ENCODE measurements around the gene EFCAB5. TPM values are rescaled to one million over a fixed set of nuclear protein-coding genes. Genes with fewer than 3 reads are reported as not detected.

EFCAB5 gene
- total RNA-seq, 1 donor from 2014 or later = 0.29 TPM

- Mint-ChIP-seq H3K27ac (no peak overlapping the region), H3K4me1 (ENCODE audit: unreplicated experiment) (no peaks in the 10 kb centered on the region), H3K27me3 (no peaks in the 10 kb centered on the region), H3K4me3 (no peak overlapping the region), H3K9me3 (peaks cover 10% of the 10 kb centered on the region), H3K36me3 (peaks cover 11% of the 10 kb centered on the region)
- DNase-seq (ENCODE audit: extremely low spot score, unreplicated experiment) = no peak
- no peak for TF ChIP-seq CTCF (conservative IDR thresholded peaks at IDR 0.05)
These were observed 34.5 kb upstream of the EFCAB5 start for GRCh38 chr17:29906969-29907368.

GRCh38 chr17:29909236-29910003 is 32.0 kb upstream of the EFCAB5 start:
- no peak overlapping the region for H3K4me3 Mint-ChIP-seq
- TF ChIP-seq CTCF (conservative IDR thresholded peaks at IDR 0.05) = no peak
- DNase-seq (ENCODE audit: extremely low spot score, unreplicated experiment) = no peak
- H3K27me3 Mint-ChIP-seq = no peaks in the 10 kb centered on the region
- peaks cover 11% of the 10 kb centered on the region for H3K36me3 Mint-ChIP-seq
- H3K9me3 Mint-ChIP-seq = peaks cover 10% of the 10 kb centered on the region
- H3K27ac Mint-ChIP-seq = peak overlapping the region; percentile 73
- H3K4me1 Mint-ChIP-seq (ENCODE audit: unreplicated experiment) = no peaks in the 10 kb centered on the region

DNA sequence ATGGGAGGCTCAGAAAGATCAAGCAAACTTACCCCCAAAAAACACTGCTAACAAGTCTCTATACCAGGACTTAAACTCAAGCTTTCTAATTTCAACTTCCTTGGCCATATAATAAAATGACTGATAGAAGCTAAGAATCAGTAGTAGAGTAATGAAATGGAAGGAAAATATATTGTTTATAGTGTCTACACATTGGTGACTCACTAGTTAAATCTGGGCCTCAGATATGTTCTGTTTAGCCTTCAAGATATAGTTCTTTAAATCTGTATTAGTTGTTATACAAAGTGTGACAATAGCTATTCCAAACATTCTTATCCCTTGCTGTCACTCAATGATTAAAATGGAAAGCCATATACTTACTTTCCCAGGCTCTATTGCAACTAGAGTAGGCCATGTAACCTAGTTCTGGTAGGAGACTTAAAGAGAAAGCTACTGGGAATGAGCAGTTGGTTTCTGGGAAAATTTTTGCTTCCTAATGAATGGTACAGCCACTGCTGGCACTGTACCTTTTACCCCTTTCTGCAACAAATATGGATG is 29.7 kb upstream of the EFCAB5 start:
- TF ChIP-seq CTCF (conservative IDR thresholded peaks at IDR 0.05) = no peak
- H3K4me3 Mint-ChIP-seq = no peak overlapping the region
- H3K4me1 Mint-ChIP-seq (ENCODE audit: unreplicated experiment) = no peaks in the 10 kb centered on the region
- no peak for DNase-seq (ENCODE audit: extremely low spot score, unreplicated experiment)
- no peak overlapping the region for H3K27ac Mint-ChIP-seq
- peaks cover 9% of the 10 kb centered on the region for H3K36me3 Mint-ChIP-seq
- no peaks in the 10 kb centered on the region for H3K27me3 Mint-ChIP-seq
- no peaks in the 10 kb centered on the region for H3K9me3 Mint-ChIP-seq

DNA sequence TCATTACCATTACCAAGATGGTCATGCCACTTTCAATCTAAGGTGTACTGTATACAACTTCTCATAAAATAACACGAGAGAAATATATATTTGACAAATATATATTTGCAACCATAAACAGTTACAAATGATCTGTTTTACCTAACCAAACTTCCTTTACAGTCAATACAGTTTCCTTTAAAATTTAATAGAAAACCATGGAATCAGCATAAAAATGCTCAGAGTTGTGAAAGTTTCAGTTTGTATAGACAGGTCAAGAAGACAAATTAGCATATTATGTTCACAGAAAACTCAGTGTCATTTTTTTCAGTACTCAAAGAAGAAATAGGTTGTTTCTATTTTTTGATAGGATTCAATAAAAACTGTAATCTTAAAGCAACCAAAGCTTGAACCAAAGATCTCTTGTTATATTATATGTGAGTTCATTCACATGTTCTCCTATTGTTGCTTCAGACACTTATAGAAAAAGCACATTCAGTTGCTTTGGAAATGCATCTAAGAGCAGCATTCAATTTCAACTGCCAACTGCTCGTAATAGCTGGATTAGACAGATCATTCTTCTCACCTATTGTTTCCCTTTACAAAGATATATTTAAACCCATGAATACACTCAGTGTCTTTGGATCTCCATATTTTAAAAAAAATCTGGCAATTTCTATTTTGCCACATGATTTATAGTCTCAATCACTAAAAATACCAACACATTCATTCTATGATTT is 26.5 kb upstream of the EFCAB5 start:
- H3K4me1 Mint-ChIP-seq (ENCODE audit: unreplicated experiment) = peaks cover 10% of the 10 kb centered on the region
- no peaks in the 10 kb centered on the region for H3K27me3 Mint-ChIP-seq

GRCh38 chr17:29918016-29918415 is 23.4 kb upstream of the EFCAB5 start:
- no peak for TF ChIP-seq CTCF (conservative IDR thresholded peaks at IDR 0.05)
- Mint-ChIP-seq H3K4me1 (ENCODE audit: unreplicated experiment) (peaks cover 10% of the 10 kb centered on the region), H3K36me3 (no peaks in the 10 kb centered on the region), H3K4me3 (no peak overlapping the region), H3K9me3 (no peaks in the 10 kb centered on the region), H3K27me3 (no peaks in the 10 kb centered on the region), H3K27ac (no peak overlapping the region)
- no peak for DNase-seq (ENCODE audit: extremely low spot score, unreplicated experiment)

More for the DNA sequence above, 26.5 kb upstream of the EFCAB5 start:
- Mint-ChIP-seq H3K4me3 (no peak overlapping the region), H3K9me3 (no peaks in the 10 kb centered on the region), H3K36me3 (no peaks in the 10 kb centered on the region), H3K27ac (no peak overlapping the region)
- no peak for TF ChIP-seq CTCF (conservative IDR thresholded peaks at IDR 0.05)
- DNase-seq (ENCODE audit: extremely low spot score, unreplicated experiment) = no peak

Measured in type B pancreatic cell (in vitro differentiated cells).